GM15510 (cell line): ENCODE measurements around the gene TUBB.
A peak's percentile ranks its signal among the peaks of the same experiment; 100 is the strongest.

Experiments
- POLR2A ChIP-seq: IDR thresholded peaks from 3 replicates; pipeline ENCODE4 v1.6.1; 2011; ENCODE audit warnings: borderline replicate concordance; ENCODE audit not compliant: insufficient read length; ENCODE audit errors: extremely low read depth

Gene TUBB

DNA sequence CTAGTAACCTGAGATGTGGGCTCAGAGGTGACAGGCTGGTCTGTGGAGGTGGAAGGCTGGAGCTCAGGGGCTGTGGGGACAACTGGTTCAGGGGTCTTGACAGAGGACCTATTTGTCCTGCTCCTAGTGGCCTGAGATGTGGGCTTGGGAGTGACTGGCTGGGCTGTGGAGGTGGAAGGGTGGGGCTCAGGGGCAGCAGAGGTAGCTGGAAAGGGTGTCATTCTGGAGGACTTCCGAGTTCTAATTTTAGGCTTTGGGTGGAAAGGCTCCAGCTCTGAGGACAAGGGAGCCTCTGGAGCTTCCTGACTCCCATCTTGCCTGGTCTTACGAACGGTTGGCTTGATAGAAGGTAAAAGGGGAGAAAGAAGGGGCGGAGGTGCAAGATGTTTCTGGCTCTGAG is 14.5 kb upstream of the TUBB start:
- TF ChIP-seq POLR2A: no peak

DNA sequence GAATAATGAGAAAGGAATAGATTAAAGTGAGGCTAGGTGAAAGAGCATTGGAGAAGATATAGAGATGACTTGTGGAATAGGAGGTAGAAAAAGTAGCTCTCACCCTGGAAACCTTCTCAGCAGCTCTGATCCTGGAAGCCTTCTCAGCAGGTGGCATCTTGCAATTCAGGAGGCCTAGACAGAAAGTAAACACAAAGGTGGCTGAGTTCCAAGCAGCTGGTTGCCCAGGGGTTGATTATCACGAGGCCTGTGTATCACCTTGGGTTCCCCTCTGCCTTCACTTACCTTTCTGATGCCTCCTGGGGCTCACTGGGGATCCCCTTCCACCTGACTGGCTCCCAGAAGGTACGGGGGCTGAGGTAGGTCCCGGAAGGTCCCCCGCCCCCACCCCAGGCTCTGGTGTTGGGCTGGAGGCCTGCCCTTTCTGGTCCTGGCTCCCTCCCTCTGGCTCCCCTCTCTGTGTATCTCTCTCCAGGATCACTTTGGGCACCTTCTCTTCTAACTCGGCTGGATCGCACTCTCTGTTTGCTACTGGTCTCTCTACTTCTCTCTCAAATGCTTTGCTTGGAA is 12.8 kb upstream of the TUBB start:
- no peak for TF ChIP-seq POLR2A

GRCh38 chr6:30709101-30709868 is 10.9 kb upstream of the TUBB start:
- no peak for TF ChIP-seq POLR2A

DNA sequence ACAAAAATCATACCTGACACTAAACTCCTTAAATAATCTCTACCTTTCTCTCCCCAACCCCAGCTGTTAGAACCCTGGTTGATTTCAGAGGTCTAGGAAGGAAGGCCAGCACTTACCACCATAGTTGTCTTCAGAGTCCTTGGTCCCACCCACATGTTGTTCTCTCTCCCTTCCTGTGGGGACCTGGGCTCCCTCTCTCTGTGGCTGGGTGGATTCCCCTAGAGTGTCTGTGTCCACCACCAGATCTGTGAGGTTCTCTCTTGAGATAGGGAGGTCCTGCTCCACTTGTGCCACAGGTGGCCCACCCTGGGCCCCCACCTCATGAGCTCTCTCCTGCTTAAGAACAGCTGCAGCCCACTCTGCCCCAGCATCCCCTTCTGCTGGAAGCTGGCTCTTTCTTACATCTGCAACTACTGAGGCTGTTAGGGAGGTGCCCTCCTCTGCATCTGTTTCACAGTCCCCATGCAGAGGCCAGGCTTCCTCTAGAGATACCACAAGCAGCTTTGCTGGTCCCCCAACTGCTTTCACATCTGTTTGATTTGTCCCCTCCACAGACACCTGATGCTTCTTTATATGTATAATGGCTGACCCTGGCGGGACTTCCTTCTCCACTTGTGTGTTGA is 8.3 kb upstream of the TUBB start:
- no peak for TF ChIP-seq POLR2A

DNA sequence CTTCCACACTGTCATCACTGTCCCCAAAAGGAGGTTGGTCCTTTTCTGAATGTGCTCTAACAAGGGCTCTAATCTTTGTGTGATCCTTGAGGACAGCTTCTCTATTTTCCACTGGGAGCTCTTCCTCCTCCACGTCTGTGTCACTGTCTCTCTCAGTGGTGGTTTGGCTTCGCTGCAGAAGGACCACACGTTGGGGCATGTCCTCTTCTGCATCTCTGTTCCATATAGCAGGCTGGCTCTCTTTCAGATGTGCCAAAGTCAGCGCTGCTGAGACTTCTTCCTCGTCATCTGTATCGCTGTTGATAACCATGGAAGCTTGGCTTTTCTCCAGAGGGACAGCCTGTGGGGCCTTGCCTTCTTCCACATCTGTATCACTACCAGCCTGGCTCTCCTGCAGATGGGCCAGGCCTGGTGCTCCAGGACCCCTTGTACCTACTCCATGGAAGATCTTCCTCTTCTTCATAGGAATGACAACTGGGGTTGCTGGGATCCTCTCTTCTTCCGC is 7.7 kb upstream of the TUBB start:
- no peak for TF ChIP-seq POLR2A

DNA sequence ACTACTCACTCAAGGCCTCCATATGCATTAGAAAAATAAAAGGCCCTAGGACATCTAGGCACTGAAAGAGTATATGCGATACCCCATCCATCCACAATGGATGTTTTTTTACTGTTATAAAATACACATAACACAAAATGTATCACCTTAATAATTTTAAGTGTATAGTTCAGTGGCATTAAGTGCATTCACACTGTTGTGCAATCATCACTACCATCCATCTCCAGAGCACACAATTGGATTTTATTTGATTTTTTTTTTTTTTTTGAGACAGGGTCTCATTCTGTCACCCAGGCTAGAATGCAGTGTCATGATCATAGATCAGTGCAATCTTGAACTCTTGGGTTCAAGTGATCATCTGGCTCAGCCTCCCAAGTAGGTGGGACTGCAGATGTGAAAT is 5.9 kb upstream of the TUBB start:
- no peak for TF ChIP-seq POLR2A

DNA sequence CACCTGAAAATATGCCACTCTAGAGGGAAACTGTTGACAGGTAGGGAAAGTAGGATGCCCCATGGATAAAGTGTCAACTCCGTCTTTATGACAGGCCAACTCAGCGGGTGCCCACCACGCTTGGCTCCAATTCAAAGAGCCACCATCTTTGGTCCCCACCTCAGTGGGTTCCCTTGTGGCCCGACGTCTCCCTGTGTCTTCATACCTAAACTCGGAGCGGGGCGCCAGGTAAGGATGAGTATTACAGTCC is 3.3 kb upstream of the TUBB start:
- no peak for TF ChIP-seq POLR2A

DNA sequence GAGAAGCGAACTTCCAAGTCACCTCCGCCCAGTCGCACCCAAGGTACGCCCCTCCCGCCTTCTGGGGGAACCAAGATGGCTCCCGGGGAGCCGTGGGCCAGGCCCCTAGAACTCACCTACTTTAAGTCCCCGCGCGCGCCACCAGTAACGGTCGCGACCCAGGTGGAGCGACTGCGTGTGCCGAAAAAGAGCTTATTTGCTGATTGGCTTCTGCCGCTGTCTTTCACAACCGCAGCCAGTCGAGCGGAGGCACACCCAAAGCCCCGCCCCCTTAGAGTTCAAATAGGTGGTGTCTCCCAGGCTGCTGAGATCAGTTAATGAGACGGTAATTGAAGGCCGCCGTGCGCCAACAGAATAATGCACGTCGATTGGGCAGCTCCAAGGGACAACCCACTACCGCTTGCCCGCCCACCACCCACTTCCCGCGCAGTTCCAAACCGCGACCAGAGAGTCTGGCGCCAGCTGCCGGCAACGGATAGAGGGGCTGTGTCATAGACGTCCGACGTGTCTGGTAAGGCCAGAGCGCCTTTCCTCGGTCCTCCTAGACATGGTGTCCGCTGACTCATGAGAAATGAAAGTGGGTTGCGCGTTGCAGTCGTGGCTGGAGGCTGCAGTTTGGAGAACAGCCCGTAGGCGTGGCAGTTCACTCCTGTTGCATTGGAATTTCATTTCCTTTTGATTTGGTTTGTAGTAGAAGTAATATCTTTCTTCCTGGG is 2.9 kb upstream of the TUBB start, which contains the start of gene MDC1:
TSS of gene MDC1 (minus strand) at position 153 of the 716 bp plus-strand sequence. CDS start 2,106 bp downstream, outside the sequence.
- TF ChIP-seq POLR2A: peak; percentile 93

DNA sequence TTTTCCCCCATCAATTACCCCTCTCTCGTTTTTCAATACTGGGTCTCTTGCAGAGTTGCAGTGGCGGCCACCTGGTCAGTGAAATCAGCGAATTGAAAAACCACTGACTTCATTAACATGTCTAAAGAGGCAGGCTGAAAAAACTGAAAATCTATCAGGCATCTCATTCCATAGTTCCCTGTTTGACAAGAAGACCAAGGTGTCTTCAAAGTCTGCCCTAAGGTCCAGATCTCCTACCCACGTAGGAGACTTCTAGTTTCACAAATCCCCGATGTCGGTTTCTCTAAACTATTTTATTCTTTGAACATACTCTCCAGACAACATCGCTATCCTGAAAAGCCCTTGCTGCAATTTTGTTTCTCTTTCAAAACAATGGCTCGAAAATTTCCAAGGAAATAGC is 796 bp upstream of the TUBB start:
- no peak for TF ChIP-seq POLR2A

DNA sequence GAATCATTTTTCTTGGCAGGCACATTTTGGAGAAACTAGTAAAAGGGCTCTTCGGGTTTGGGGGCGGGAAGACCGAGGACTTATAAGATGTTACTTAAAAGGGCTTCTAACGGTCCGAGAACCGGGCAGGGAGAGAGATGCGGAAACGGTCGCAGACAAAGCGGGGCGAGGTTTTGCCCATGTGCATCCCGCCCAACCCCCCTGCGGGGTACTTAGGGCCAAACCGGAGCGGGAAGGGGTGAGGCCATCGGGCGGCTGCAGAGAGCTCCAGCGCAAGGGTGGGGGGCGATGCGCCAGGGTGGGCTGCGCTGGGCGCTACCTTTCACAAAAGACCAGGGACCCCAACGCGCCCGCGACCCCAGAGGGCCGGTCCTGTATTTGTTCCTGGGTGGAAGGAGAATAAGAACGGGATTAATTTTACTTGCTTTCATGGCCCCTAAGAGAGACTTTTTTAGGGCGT is 616 bp downstream of the TUBB start:
- TF ChIP-seq POLR2A: no peak

DNA sequence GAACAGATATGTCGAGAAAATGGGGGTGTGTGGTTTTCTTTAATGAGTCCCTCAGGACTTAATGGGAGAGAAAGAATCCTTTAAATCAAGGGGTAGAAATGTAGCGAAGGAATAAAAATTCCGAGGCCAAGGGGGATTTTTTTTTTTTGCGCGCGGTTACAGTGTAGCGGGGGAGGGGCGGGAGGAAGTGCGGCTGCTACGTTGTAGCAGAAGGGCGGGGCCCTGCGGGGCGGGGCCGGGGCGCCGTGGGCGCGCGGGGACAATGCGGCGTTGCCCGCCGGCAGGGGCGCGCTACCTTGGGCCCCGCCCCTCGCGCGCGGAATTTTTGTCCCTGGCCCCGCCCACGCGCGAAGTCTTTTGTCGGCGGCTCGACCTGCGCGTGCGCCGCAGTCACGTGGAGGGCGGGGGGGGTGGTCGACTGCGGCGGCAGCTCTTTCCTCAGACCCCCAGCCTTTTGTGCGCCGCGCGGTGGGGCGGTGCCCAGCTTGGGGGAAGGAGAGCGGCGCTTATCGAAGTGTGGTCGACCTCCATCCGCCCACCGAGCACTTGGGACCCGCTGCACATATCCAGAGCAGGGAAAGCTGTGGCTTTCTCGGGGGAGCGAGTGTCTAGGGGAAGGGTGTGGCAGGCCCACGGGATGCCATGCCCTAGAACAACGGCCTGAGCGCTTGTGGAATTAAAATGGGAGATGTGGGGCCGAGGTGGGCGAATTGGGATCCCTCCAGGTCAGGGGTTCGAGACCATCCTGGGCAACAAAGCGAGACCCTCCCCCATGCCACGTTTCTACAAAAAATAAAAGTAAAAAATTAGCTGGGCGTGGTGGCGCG is 1.3 kb downstream of the TUBB start:
- peak; percentile 58 for TF ChIP-seq POLR2A

DNA sequence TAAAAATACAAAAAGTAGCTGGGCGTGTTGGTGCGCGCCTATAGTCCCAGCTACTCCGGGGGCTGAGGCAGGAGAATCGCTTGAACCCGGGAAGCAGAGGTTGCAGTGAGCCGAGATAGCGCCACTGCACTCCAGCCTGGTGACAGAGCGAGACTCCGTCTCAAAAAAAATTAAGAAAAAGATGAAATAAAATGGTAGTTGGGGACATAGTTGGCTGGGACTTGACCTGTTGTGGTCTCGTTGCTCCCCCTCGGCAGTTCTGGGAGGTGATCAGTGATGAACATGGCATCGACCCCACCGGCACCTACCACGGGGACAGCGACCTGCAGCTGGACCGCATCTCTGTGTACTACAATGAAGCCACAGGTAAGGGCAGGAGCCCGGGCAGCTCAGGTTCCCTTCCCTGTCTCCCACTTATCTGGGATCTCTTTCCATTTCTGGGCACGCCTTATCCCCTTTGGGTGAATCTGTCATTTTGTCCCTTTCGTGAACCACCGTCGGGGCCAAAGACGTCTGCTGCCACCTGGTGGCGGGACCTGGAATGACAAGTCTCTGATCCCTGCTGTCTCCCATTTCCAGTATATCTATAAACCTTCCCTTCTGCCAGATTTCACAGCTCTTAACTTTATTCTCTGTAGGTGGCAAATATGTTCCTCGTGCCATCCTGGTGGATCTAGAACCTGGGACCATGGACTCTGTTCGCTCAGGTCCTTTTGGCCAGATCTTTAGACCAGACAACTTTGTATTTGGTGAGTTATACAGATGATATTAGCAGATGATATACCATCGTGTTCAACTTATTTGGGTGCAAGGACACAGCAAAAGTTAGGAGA is 2.3 kb downstream of the TUBB start:
- peak; percentile 11 for TF ChIP-seq POLR2A

GRCh38 chr6:30724906-30725667 is 4.9 kb downstream of the TUBB start:
- TF ChIP-seq POLR2A: no peak
